HG02943 (cell line): ENCODE data around the gene ZEB2.

Experiments
- ATAC-seq: cut with Tn5 transposase; IDR thresholded peaks from one replicate; pipeline ENCODE4 v1.9.1; 2021; ENCODE audit warnings: mild to moderate bottlenecking, low read depth, moderate library complexity; ENCODE audit not compliant: unreplicated experiment

The ZEB2 gene

GRCh38 chr2:144530596-144530995, 10.7 kb upstream of the ZEB2 start:
- ATAC-seq, result no peak

DNA sequence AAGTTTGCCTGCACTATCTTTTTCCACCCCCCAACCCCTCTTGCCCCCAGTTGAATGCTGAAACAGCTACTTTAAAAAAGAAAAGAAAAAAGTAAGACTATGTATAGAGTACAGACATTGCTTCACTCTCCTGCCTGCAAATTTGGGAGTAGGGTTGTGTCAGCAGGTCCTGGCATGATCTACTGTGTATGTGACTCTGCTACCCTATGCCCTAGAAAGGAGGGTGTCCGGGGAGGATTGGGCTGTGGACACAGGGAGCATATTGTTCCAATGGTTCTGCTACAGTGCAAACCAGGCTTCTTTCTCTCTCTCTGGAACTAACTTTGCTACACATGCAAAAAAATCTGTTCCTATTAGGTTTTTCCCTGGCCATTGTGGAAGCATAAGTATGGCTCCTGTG, 9.9 kb upstream of the ZEB2 start:
- ATAC-seq, result no peak

GRCh38 chr2:144528108-144528507, 8.2 kb upstream of the ZEB2 start:
- no peak for ATAC-seq

GRCh38 chr2:144526831-144527230, 6.9 kb upstream of the ZEB2 start:
- no peak for ATAC-seq

GRCh38 chr2:144524118-144525009, 4.4 kb upstream of the ZEB2 start:
- no peak for ATAC-seq

GRCh38 chr2:144523596-144524117, 3.7 kb upstream of the ZEB2 start:
- ATAC-seq, result no peak

DNA sequence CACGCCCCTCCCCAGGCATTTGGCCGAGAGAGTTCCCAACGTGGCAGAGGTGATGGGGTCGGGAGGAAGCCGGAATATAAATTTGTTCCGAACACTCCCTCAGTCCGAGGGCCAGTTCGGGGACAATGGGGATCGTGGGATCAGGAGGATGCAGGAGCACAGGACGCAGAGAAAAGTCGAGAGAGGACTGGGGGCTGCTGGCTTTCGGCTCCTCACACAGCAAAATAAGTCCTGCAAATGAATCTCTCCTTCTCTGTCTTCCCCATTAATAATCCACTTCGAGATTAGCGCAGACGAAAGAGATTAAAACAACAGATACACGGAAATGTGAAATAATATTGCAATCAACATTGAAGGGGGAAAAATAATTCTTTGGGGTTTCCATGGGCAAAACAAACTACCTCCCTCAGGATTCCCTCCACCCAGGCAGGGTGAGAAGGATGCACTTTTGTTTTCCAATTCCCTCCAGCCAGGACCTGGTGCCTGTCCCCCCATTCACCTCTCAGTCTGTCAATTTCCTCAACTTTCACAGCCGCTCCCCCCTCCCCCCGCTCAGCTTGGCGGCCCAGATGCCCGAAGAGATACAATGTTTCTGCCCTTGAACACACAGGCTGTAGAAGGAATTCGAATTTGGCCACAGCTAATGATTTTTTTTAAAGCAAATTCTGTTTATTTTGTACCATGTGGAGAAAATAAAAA, 3.1 kb upstream of the ZEB2 start:
- no peak for ATAC-seq

GRCh38 chr2:144522176-144522896, 2.4 kb upstream of the ZEB2 start:
- no peak for ATAC-seq

GRCh38 chr2:144521686-144522085, 1.8 kb upstream of the ZEB2 start:
- no peak for ATAC-seq

DNA sequence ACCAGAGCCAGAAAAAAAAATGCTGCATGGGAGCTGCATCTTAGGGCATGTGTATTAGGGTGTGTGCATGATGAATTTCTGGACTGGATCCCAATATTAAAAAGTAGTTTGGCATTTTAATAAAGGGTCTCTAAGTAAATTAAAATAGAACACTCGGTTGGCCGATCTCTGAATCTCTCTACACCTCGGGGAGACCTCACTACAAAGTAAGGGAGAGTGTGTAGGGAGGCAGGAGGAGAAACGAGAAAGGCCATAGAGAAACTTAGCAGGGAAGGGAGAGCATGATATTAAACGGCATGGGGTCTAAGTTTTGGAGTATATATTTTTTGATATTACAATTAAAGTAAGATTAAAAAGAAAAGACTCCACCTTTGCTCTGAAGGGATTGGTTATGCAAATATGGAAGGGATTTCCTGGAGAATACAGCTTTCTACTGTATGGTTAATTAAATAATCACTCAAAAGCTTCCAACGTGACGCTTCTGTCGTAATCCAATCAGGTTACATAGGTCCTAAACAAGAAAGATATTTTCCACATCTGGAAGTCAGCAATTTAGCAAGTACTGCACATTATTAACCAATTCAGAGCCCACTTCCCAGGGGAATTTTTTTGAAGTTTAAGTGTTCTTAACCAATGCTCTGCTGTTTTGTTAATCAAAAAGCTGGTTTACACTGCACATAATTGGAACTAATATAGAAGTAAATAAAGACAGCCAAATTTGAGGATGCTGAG, 1.0 kb upstream of the ZEB2 start:
- no peak for ATAC-seq

GRCh38 chr2:144519597-144519933, 354 bp downstream of the ZEB2 start:
- ATAC-seq, result no peak

DNA sequence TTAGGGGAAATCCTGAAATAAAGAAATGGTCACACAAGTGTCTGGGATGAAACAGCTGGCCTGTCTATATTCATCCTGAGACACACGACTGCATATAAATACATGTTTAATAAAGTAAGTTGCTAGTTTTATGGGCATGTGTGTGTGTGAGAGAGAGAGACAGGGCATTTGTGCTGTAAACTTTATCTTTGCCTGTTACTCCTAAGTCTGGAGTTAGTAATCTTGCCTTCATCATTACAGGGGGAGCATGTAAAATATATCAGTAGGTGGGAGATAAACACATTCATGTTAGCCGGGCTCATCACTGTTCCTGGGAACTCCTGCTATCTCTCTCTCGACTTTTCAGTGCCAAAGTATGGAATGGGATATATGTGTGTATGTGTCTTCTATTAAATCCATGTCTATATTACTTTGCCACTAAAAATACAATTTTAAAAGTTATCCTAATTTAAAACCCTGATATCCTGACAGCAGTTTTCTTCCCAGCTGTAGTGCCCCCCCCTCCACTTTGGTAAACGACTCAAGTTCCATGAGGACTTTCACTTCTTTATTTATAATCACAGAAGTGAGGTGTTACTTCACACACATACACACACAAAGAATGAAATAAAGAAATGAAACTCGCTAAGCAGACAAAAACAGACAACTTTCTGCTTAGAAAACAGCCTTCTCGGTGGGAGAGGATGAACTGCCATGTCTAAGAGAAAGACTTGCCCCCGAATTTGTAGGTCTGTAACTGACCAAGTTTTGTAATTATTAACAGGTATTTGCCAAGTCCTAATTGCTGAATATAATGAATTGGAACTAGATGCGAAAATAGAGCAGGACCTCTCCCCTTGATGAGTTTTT, 947 bp downstream of the ZEB2 start:
- ATAC-seq, result peak; percentile 63

- no peak for ATAC-seq
Measured at GRCh38 chr2:144517866-144518747, 1.8 kb downstream of the ZEB2 start.

- peak; percentile 51 for ATAC-seq
Measured at GRCh38 chr2:144516981-144517865, 2.7 kb downstream of the ZEB2 start.

- no peak for ATAC-seq
Measured at GRCh38 chr2:144516411-144516980, 3.4 kb downstream of the ZEB2 start.

GRCh38 chr2:144515696-144516410, 4.1 kb downstream of the ZEB2 start:
- no peak for ATAC-seq
